Panc1 (cell line): ENCODE results near the gene KPNB1.

Experiments used
- CTCF ChIP-seq: fragments of 450-650 bp; IDR thresholded peaks from 2 replicates; pipeline ENCODE4 v1.5.1; 2017; ENCODE audit warnings: mild to moderate bottlenecking
- POLR2AphosphoS5 ChIP-seq: IDR thresholded peaks from 2 replicates; pipeline ENCODE4 v1.6.1; 2012; ENCODE audit warnings: mild to moderate bottlenecking, low read depth, low read length, moderate library complexity
- REST ChIP-seq, 2 experiments: IDR thresholded peaks; 2 replicates each; pipeline ENCODE4 v1.6.1; 2011 to 2012; ENCODE audit warnings: low read depth in 2 of 2, control low read depth in 1 of 2, low read length in 1 of 2, mild to moderate bottlenecking in 1 of 2, moderate library complexity in 1 of 2; ENCODE audit not compliant: insufficient read depth in 1 of 2
- SIN3A ChIP-seq: IDR thresholded peaks from 2 replicates; pipeline ENCODE4 v1.6.1; 2012; ENCODE audit warnings: low read depth, mild to moderate bottlenecking, low read length, moderate library complexity, borderline replicate concordance; ENCODE audit not compliant: insufficient read depth
- TCF7L2 ChIP-seq: IDR thresholded peaks from 2 replicates; pipeline ENCODE4 v1.6.1; 2011; ENCODE audit warnings: mild to moderate bottlenecking, low read depth, low read length, inconsistent platforms

GRCh38 chr17:47640076-47640475, 9.6 kb upstream of the KPNB1 start:
- TF ChIP-seq CTCF, result no peak
- TF ChIP-seq SIN3A, result no peak
- no peak for TF ChIP-seq POLR2AphosphoS5
- no peak for TF ChIP-seq TCF7L2
- no peak for TF ChIP-seq REST (IDR thresholded peaks at IDR 0.05; ENCODE audit: insufficient read depth in 1 of 2, low read depth in 2 of 2, low read length in 1 of 2)
